Measurements from ENCODE around the gene SYCN.

SYCN gene

DNA sequence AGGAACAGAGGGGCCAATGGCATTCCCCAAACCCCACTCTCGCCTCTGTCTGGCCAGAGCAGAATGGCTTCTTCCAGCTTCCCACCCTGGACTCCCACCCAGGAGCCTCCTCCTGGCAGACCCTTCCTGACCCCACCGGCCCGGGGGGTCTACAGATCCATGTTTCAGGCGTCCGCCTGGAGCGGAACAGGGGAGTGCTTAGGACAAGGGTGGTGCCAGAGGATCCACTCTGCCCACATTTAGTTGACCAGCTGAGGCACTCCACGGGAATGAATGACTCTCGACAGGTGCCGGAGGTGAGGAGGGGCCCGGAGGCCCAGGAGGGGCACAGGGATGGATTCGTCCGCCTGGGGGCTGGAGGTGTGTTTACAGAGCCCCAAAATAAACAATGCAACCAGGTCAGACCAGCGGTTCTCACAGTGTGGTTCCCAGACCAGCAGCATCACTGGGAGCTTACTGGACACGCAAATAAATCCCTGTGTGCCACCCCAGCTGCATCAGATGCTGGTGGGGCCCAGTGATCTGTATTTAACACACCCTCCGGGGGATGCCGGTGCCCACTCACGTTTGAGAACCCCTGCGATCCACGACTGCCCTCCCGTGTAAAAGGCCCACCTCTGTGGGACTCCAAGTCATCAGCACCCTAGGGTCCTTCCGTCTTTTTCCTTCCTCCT is 22.4 kb downstream of the SYCN start:
- TF ChIP-seq, protein P1, sequence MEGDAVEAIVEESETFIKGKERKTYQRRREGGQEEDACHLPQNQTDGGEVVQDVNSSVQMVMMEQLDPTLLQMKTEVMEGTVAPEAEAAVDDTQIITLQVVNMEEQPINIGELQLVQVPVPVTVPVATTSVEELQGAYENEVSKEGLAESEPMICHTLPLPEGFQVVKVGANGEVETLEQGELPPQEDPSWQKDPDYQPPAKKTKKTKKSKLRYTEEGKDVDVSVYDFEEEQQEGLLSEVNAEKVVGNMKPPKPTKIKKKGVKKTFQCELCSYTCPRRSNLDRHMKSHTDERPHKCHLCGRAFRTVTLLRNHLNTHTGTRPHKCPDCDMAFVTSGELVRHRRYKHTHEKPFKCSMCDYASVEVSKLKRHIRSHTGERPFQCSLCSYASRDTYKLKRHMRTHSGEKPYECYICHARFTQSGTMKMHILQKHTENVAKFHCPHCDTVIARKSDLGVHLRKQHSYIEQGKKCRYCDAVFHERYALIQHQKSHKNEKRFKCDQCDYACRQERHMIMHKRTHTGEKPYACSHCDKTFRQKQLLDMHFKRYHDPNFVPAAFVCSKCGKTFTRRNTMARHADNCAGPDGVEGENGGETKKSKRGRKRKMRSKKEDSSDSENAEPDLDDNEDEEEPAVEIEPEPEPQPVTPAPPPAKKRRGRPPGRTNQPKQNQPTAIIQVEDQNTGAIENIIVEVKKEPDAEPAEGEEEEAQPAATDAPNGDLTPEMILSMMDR (IDR thresholded peaks at IDR 0.05; ENCODE audit: insufficient read depth, low read depth, low read length, missing control alignments): no peak
- DNase-seq (ENCODE audit: low read depth): no peak
- no peak overlapping the region for H3K4me3 ChIP-seq (ENCODE audit: low read depth, low read length)

DNA sequence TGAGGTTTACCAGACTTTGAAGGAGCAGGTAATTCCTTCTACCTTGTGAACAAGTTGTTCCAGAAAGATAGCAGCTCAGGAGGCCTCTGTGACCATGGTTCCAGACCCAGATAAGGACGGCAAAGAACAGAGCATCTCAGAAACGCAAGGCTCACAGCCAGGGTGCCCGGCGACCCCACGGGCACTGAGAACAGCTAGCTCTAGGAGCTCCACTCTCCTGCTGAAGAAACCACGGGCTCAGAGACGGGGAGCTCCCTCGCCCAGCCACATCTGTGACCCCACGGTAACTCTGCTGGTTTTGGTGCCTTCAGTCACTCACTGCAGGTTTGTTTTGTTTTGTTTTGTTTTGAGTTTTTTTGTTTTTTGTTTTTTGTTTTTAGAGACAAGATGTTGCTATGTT is 23.3 kb downstream of the SYCN start:
- TF ChIP-seq, protein P1 (IDR thresholded peaks at IDR 0.05; ENCODE audit: insufficient read depth, low read depth, low read length, missing control alignments): no peak
- no peak overlapping the region for H3K4me3 ChIP-seq (ENCODE audit: low read depth, low read length)
- DNase-seq (ENCODE audit: low read depth): no peak

DNA sequence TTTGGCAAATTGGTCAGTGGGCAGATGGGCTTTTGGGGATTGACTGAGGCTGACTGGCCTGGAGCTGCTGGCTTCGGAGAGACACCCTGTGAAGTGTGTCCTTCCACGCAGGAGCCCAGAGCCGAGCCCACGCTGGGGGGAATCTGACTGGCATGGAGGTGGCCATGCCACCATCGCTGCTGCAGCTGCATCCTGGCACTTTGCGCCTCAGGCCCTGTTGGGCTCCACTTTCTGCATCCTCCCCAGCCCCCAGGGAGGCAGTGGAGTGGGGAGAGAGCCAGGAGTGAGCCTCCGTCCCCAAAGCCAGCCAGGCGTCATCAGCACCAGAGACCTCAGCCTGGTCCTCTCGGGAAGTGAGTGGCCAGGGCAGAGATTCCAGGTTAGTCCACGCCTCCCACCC is 24.3 kb downstream of the SYCN start:
- DNase-seq (ENCODE audit: low read depth): no peak
- no peak overlapping the region for H3K4me3 ChIP-seq (ENCODE audit: low read depth, low read length)
- TF ChIP-seq, protein P1 (IDR thresholded peaks at IDR 0.05; ENCODE audit: insufficient read depth, low read depth, low read length, missing control alignments): no peak

DNA sequence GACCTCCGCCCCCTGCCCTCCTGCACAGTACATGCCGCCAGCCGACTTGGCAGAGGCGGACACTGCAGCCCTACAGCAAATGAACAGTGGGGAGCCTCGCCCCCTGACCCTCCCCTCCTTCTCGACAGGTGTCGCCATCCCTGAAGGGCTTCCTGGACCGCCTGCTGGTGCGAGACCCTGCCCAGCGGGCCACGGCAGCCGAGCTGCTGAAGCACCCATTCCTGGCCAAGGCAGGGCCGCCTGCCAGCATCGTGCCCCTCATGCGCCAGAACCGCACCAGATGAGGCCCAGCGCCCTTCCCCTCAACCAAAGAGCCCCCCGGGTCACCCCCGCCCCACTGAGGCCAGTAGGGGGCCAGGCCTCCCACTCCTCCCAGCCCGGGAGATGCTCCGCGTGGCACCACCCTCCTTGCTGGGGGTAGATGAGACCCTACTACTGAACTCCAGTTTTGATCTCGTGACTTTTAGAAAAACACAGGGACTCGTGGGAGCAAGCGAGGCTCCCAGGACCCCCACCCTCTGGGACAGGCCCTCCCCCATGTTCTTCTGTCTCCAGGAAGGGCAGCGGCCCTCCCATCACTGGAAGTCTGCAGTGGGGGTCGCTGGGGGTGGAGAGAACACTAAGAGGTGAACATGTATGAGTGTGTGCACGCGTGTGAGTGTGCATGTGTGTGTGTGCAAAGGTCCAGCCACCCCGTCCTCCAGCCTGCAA is 25.6 kb downstream of the SYCN start:
- H3K4me3 ChIP-seq (ENCODE audit: low read depth, low read length): no peak overlapping the region
- no peak for DNase-seq (ENCODE audit: low read depth)
- TF ChIP-seq, protein P1 (IDR thresholded peaks at IDR 0.05; ENCODE audit: insufficient read depth, low read depth, low read length, missing control alignments): no peak

DNA sequence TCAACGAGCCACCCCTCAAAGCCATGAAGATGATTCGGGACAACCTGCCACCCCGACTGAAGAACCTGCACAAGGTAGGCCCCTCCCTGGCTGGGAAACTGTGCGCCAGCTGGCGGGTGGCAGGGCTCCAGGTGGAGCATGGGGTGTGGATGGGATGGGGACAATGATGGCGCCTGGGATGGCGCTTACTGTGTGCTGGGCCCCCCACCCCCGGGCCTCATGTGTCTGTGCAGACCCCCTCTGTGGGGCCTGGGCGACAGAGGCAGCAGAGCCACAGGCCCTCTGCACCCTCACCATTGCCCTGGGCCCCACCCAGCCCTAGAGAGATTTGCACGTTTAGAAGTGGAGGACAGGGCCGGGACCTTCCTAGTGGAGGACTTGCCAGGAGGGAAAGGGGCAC is 26.3 kb downstream of the SYCN start:
- DNase-seq (ENCODE audit: low read depth): no peak
- H3K4me3 ChIP-seq (ENCODE audit: low read depth, low read length): no peak overlapping the region
- TF ChIP-seq, protein P1 (IDR thresholded peaks at IDR 0.05; ENCODE audit: insufficient read depth, low read depth, low read length, missing control alignments): no peak

DNA sequence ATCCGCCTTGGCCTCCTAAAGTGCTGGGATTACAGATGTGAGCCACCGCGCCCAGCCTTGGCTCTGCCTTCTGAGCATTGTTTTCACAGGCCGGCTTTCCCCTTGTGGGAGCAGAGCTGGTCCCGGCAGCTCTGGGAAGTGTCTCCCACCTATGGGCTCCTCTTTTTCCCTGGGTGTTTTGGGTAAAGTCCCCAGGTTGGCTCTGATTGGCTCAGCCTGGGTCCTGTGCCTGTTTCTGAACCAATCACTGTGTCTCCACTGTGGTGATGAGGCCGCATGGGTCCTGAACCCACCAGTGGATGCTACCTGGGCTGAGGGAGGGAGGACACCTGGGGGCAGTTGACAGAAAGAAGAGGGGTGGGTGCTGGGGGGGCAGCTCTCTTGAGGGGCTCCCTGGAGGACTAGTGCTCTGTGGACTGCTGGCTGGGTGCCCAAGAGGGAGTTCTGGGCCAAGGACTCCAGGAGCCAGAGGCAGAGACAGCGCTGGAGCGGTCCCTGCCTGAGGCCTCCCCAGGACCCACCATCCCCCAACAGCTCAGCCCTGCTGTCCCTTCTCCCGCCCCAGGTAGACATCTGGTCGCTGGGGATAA is 26.9 kb downstream of the SYCN start:
- TF ChIP-seq, protein P1 (IDR thresholded peaks at IDR 0.05; ENCODE audit: insufficient read depth, low read depth, low read length, missing control alignments): no peak
- no peak for DNase-seq (ENCODE audit: low read depth)
- H3K4me3 ChIP-seq (ENCODE audit: low read depth, low read length): no peak overlapping the region

Measured in GM12865 (cell line).